ENCODE measurements around the gene HIRA. TPM values are rescaled to one million over a fixed set of nuclear protein-coding genes. Genes with fewer than 3 reads are reported as not detected.

Gene HIRA
- total RNA-seq, 1 donor = 27.2 TPM

GRCh38 chr22:19290400-19291217 lies 140.9 kb downstream of the HIRA start:
- DNase-seq (ENCODE audit: low read depth in 2 of 3, low spot score in 2 of 3) = peak in 1 of 3 donors; percentile 4

- DNase-seq (ENCODE audit: low read depth in 2 of 3, low spot score in 2 of 3) = peak in 2 of 3 donors; percentile 22
Observed at GRCh38 chr22:19289475-19290161, 141.9 kb downstream of the HIRA start.

- DNase-seq (ENCODE audit: low read depth in 2 of 3, low spot score in 2 of 3) = no peak
Observed at GRCh38 chr22:19287889-19288288, 143.6 kb downstream of the HIRA start.

- no peak for DNase-seq (ENCODE audit: low read depth in 2 of 3, low spot score in 2 of 3)
Observed at GRCh38 chr22:19287076-19287707, 144.3 kb downstream of the HIRA start.

- DNase-seq (ENCODE audit: low read depth in 2 of 3, low spot score in 2 of 3) = no peak
Observed at GRCh38 chr22:19285831-19286230, 145.7 kb downstream of the HIRA start.

Small RNAs within 50 kb of the gene (small RNA-seq; reads per million reads assigned to genes)
- not detected for gene RN7SL168P

Other genes starting within 250 kb of the HIRA start
- 1.6 TPM for gene CLTCL1, start 140.0 kb downstream of the HIRA start, total RNA-seq
- gene MRPL40, start 812 bp upstream of the HIRA start, total RNA-seq = 10.0 TPM
- 58.7 TPM for gene C22orf39, start 16.0 kb upstream of the HIRA start, total RNA-seq
- gene UFD1, start 47.5 kb upstream of the HIRA start, total RNA-seq = 36.9 TPM
- 8.9 TPM for gene CDC45, start 48.2 kb upstream of the HIRA start, total RNA-seq
- 9.4 TPM for gene CLDN5, start 92.7 kb upstream of the HIRA start, total RNA-seq

All from hematopoietic multipotent progenitor cell (in vitro differentiated cells).